ENCODE results near the gene TOX2.
"Not testable (repeated sequence)": the region's sequence is repeated elsewhere in the genome, so short reads cannot be mapped to it uniquely, and the experiment has no call there.

TOX2 gene

GRCh38 chr20:44039147-44039546 is 124.5 kb downstream of the TOX2 start:
- no peak overlapping the region for H3K27ac Mint-ChIP-seq
- no peaks in the 10 kb centered on the region for H3K9me3 Mint-ChIP-seq
- no peak for TF ChIP-seq CTCF (IDR thresholded peaks at IDR 0.05)
- no peak for DNase-seq
- no peak overlapping the region for H3K4me3 Mint-ChIP-seq
- H3K36me3 Mint-ChIP-seq (ENCODE audit: low read depth), result no peaks in the 10 kb centered on the region
- peaks cover 33% of the 10 kb centered on the region for H3K27me3 Mint-ChIP-seq (ENCODE audit: low read depth, poor library complexity)
- H3K4me1 Mint-ChIP-seq, result peaks cover 10% of the 10 kb centered on the region

GRCh38 chr20:44039741-44040140 is 125.1 kb downstream of the TOX2 start:
- TF ChIP-seq CTCF (IDR thresholded peaks at IDR 0.05), result no peak
- H3K9me3 Mint-ChIP-seq, result no peaks in the 10 kb centered on the region
- H3K4me1 Mint-ChIP-seq, result peaks cover 10% of the 10 kb centered on the region
- H3K27ac Mint-ChIP-seq, result no peak overlapping the region
- H3K27me3 Mint-ChIP-seq (ENCODE audit: low read depth, poor library complexity), result peaks cover 31% of the 10 kb centered on the region
- no peaks in the 10 kb centered on the region for H3K36me3 Mint-ChIP-seq (ENCODE audit: low read depth)
- no peak overlapping the region for H3K4me3 Mint-ChIP-seq
- no peak for DNase-seq

GRCh38 chr20:44040202-44040915 is 125.7 kb downstream of the TOX2 start:
- Mint-ChIP-seq H3K36me3 (ENCODE audit: low read depth) (no peaks in the 10 kb centered on the region), H3K9me3 (no peaks in the 10 kb centered on the region), H3K4me3 (no peak overlapping the region), H3K27me3 (ENCODE audit: low read depth, poor library complexity) (peaks cover 31% of the 10 kb centered on the region), H3K27ac (no peak overlapping the region), H3K4me1 (peaks cover 10% of the 10 kb centered on the region)
- TF ChIP-seq CTCF (IDR thresholded peaks at IDR 0.05), result no peak
- no peak for DNase-seq

- peaks cover 34% of the 10 kb centered on the region for H3K27me3 Mint-ChIP-seq (ENCODE audit: low read depth, poor library complexity)
- no peaks in the 10 kb centered on the region for H3K36me3 Mint-ChIP-seq (ENCODE audit: low read depth)
- no peak for TF ChIP-seq CTCF (IDR thresholded peaks at IDR 0.05)
- H3K9me3 Mint-ChIP-seq, result no peaks in the 10 kb centered on the region
- no peak overlapping the region for H3K27ac Mint-ChIP-seq
- H3K4me3 Mint-ChIP-seq, result no peak overlapping the region
- DNase-seq, result no peak
- H3K4me1 Mint-ChIP-seq, result peaks cover 10% of the 10 kb centered on the region
Observed at GRCh38 chr20:44041001-44041400, 126.3 kb downstream of the TOX2 start.

GRCh38 chr20:44044712-44045111 is 130.1 kb downstream of the TOX2 start:
- not testable (repeated sequence) for H3K36me3 Mint-ChIP-seq (ENCODE audit: low read depth); H3K4me1 Mint-ChIP-seq; DNase-seq; H3K9me3 Mint-ChIP-seq; H3K4me3 Mint-ChIP-seq; H3K27ac Mint-ChIP-seq
- H3K27me3 Mint-ChIP-seq (ENCODE audit: low read depth, poor library complexity), result peaks cover 37% of the 10 kb centered on the region

GRCh38 chr20:44050327-44050726 is 135.7 kb downstream of the TOX2 start:
- Mint-ChIP-seq H3K4me1 (no peaks in the 10 kb centered on the region), H3K27ac (no peak overlapping the region), H3K36me3 (ENCODE audit: low read depth) (no peaks in the 10 kb centered on the region), H3K9me3 (no peaks in the 10 kb centered on the region), H3K27me3 (ENCODE audit: low read depth, poor library complexity) (peaks cover 27% of the 10 kb centered on the region), H3K4me3 (no peak overlapping the region)
- DNase-seq, result no peak
- no peak for TF ChIP-seq CTCF (IDR thresholded peaks at IDR 0.05)
